ENCODE measurements around the gene POU3F2.

POU3F2 gene

GRCh38 chr6:98831057-98831958, 3.1 kb upstream of the POU3F2 start:
- no peak for DNase-seq

- no peak for DNase-seq
These were observed 2.5 kb upstream of the POU3F2 start for GRCh38 chr6:98831959-98832283.

GRCh38 chr6:98832284-98833056, 1.9 kb upstream of the POU3F2 start:
- DNase-seq, result no peak

- DNase-seq, result peak in 1 of 2 donors; percentile 33
These were observed 1.4 kb upstream of the POU3F2 start for GRCh38 chr6:98833057-98833306.

- DNase-seq, result peak in 1 of 2 donors; percentile 21
These were observed 891 bp upstream of the POU3F2 start for GRCh38 chr6:98833307-98834059.

GRCh38 chr6:98835149-98836024, 1.0 kb downstream of the POU3F2 start:
- DNase-seq, result no peak

GRCh38 chr6:98836025-98836961, 1.9 kb downstream of the POU3F2 start:
- no peak for DNase-seq

- no peak for DNase-seq
These were observed 2.9 kb downstream of the POU3F2 start for GRCh38 chr6:98836962-98837944.

- no peak for DNase-seq
These were observed 3.7 kb downstream of the POU3F2 start for GRCh38 chr6:98838032-98838431.

GRCh38 chr6:98838975-98839374, 4.6 kb downstream of the POU3F2 start:
- DNase-seq, result no peak

- DNase-seq, result no peak
These were observed 5.5 kb downstream of the POU3F2 start for GRCh38 chr6:98839781-98840361.

- no peak for DNase-seq
These were observed 6.0 kb downstream of the POU3F2 start for GRCh38 chr6:98840385-98840784.

GRCh38 chr6:98840996-98841513, 6.7 kb downstream of the POU3F2 start:
- DNase-seq, result no peak

- no peak for DNase-seq
These were observed 7.4 kb downstream of the POU3F2 start for GRCh38 chr6:98841621-98842341.

GRCh38 chr6:98842342-98843180, 8.2 kb downstream of the POU3F2 start:
- DNase-seq, result no peak

GRCh38 chr6:98843271-98844243, 9.2 kb downstream of the POU3F2 start:
- no peak for DNase-seq
